GM10266 (cell line): ENCODE data around the gene C7orf33.
"Not testable (repeated sequence)": the region's sequence is repeated elsewhere in the genome, so short reads cannot be mapped to it uniquely, and the experiment has no call there.

Source experiments
- DNase-seq: peaks from one replicate; pipeline ENCODE4 v3.0.0; 2012; ENCODE audit errors: extremely low spot score
- TF ChIP-seq, protein P1 (sequence below): IDR thresholded peaks from 2 replicates; pipeline ENCODE4 v1.5.1; 2012; ENCODE audit warnings: mild to moderate bottlenecking, low read depth; ENCODE audit not compliant: control insufficient read depth, insufficient read depth; ENCODE audit errors: missing control alignments

Gene C7orf33

GRCh38 chr7:148553979-148554378 is 36.6 kb upstream of the C7orf33 start:
- TF ChIP-seq, protein P1, sequence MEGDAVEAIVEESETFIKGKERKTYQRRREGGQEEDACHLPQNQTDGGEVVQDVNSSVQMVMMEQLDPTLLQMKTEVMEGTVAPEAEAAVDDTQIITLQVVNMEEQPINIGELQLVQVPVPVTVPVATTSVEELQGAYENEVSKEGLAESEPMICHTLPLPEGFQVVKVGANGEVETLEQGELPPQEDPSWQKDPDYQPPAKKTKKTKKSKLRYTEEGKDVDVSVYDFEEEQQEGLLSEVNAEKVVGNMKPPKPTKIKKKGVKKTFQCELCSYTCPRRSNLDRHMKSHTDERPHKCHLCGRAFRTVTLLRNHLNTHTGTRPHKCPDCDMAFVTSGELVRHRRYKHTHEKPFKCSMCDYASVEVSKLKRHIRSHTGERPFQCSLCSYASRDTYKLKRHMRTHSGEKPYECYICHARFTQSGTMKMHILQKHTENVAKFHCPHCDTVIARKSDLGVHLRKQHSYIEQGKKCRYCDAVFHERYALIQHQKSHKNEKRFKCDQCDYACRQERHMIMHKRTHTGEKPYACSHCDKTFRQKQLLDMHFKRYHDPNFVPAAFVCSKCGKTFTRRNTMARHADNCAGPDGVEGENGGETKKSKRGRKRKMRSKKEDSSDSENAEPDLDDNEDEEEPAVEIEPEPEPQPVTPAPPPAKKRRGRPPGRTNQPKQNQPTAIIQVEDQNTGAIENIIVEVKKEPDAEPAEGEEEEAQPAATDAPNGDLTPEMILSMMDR = no peak
- no peak for DNase-seq

GRCh38 chr7:148556892-148557291 is 33.7 kb upstream of the C7orf33 start:
- no peak for DNase-seq
- TF ChIP-seq, protein P1 = no peak

GRCh38 chr7:148558914-148559313 is 31.7 kb upstream of the C7orf33 start:
- DNase-seq = no peak
- TF ChIP-seq, protein P1 = no peak

DNA sequence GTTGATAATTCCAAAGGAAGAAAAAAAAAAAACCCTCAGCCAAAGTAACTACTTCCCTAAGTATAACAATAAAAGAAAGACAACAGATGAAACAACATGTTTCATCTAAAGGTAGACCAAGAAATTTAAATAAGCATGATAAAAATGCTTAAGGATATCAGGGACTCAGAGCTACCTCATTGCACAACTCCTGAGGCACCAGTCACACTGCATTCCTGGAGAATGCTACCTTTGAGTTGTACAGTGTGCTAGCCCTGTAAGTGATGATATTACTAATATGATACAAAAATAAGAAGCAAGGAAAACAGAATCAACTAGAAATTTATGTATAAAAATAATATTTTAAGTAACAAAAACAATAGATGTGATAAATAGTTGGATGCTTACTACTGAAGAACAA is 29.5 kb upstream of the C7orf33 start:
- no peak for DNase-seq
- TF ChIP-seq, protein P1 = no peak

GRCh38 chr7:148563583-148564274 is 26.8 kb upstream of the C7orf33 start:
- TF ChIP-seq, protein P1 = no peak
- no peak for DNase-seq

- not testable (repeated sequence) for DNase-seq
Measured at GRCh38 chr7:148564275-148564951, 26.2 kb upstream of the C7orf33 start.

GRCh38 chr7:148566736-148567135 is 23.8 kb upstream of the C7orf33 start:
- TF ChIP-seq, protein P1 = no peak
- no peak for DNase-seq

DNA sequence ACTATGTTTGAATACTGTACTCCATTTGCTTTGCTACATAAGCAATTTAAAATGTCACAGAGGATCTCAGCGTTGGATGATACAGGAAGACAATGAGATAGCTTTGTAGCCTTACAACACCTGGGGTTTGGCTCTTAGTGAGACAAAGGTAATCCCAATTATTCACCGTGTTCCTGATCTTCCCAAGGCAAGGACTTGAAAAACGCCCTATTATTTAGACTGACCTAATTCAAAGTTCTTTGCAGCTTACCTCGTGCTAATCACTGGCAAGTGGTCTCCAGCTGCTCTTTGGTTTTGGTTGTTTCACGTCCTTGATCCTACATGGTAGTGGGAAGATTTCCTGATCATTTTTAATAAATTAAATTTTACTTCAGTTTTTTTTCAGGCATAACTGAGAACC is 23.0 kb upstream of the C7orf33 start:
- TF ChIP-seq, protein P1 = no peak
- no peak for DNase-seq
